Fibroblast of skin of left biceps (primary cell): ENCODE data around the gene TGM2.

ENCODE experiments used
- DNase-seq, 2 experiments: peaks; one replicate each; pipeline ENCODE4 v3.0.0-alpha.2; 2013; ENCODE audit warnings: low read depth in 2 of 2

The TGM2 gene

DNA sequence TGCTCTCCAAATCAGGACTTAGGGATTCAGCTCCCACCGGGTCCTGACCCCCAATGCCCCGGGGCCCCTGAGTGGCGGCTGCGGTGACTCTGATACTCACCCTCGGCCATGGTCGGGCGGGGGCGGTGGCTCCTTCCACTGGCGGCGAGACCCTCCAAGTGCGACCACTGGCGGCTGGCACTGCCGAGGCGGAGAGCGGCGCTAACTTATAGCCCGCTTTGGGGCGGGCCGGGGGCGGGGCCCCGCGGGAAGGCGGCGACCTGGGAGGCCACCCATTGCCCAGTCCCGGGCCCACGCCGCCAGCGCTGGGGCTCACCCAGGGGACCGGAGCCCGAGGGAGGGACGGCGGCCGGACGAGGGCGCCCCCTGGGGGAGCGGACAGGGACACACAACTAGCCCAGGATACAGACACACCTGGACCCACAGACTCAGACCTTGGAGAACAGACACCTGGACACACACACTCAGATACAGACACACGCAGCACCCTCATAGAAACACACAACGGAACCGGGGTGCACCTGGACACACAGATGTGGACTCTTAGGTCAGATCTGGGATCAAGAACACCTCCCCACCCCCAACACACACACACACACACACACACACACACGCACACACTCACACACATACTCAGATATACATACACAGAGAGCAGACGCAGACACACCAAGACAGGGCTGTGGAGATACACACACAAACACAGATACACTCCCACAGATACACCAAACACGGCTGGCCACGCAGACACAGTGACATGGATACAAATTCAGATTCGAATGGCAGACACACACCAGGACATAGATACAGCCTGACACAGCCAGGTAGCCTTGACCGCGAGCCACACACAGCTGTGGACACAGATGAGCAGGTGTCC is at the start of gene TGM2:
TGM2 (minus strand) TSS at position 182 of the 877 bp plus-strand sequence; CDS start at position 110, 72 bp downstream.
- DNase-seq: no peak

GRCh38 chr20:38214256-38215193 is 49.5 kb upstream of the TGM2 start:
- DNase-seq: no peak

- DNase-seq: no peak
Observed at GRCh38 chr20:38213607-38213940, 48.5 kb upstream of the TGM2 start.

DNA sequence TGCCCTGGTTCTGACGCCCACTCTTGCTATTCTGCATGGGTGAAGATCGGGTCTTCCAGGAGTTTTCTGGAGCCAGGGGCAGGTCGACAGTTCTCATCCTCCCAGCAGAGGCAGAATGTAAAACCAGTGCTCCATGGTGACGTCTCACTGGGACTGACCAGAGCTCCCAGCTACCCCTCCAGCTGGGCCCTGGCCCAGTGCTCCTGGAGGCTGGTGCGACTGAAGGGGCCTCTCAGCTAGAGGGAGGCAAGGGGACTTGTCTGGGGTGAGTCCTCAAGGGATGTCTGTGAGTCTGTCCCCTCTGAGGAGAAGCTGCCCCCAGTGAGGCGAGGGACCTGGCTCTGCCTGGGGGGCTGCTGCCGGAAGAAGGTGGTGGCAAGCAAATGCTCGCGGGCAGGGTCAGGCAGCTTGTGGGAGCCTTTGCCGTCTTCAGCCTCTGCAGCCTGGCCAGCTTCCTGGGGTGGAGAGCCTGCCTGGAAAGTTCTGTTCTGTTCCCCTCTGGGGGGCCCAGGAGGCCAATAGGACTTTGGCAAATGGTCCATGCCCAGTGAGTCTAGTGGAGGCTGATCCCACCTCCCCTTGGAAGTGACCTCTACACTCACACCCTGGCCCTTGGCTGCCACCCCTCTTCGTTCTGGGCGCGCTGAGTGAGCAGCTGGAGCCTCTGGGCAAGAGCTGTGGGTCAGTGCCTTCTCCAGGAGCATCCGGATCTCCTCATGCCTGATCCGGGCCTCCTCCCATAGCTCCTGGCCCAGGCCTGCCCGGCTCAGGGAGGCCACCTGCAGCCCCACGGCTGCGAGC is 47.9 kb upstream of the TGM2 start:
- no peak for DNase-seq

- no peak for DNase-seq
Observed at GRCh38 chr20:38211200-38212097, 46.4 kb upstream of the TGM2 start.

- DNase-seq: no peak
Observed at GRCh38 chr20:38210741-38211140, 45.7 kb upstream of the TGM2 start.

- no peak for DNase-seq
Observed at GRCh38 chr20:38209736-38210405, 44.8 kb upstream of the TGM2 start.

GRCh38 chr20:38209054-38209675 is 44.1 kb upstream of the TGM2 start:
- no peak for DNase-seq

GRCh38 chr20:38208523-38208922 is 43.5 kb upstream of the TGM2 start:
- no peak for DNase-seq

DNA sequence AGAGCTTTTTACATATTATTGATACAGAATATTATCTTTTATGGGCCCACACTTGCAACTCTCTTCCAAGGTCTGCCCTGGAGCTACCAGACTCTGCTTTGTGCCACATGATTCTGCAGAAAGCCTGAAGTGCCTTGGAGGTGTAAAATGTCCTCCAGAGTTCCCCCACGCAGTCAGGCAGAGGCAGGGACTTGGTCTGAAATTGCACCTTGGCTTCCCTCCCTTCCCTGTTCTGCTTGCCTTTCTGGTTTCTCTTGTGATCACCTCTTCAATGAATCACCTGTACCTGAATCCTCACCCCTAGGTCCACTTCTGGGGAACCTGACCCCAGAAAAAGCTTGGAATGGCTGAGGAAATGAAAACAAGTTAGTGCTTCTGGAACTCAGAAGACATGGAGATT is 43.0 kb upstream of the TGM2 start:
- no peak for DNase-seq

DNA sequence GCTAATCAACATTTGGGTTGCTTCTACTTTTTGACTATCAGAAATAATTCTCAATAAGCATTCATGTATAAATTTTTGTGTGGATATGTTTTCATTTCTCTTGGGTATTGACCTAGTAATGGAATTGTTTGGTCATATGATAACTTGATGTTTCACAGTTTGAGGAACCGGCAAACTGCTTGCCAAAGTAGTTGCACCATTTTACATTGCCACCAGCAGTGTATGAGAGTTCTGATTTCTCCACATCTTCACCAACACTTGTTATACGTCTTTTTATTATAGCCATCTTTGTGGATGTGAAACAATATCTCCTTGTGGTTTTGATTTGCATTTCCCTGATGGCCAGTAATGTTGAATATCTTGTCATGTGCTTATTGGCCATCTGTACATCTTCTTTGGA is 42.6 kb upstream of the TGM2 start:
- DNase-seq: no peak

- DNase-seq: no peak
Observed at GRCh38 chr20:38205001-38205400, 39.9 kb upstream of the TGM2 start.

GRCh38 chr20:38203981-38204357 is 38.9 kb upstream of the TGM2 start:
- DNase-seq: no peak

DNA sequence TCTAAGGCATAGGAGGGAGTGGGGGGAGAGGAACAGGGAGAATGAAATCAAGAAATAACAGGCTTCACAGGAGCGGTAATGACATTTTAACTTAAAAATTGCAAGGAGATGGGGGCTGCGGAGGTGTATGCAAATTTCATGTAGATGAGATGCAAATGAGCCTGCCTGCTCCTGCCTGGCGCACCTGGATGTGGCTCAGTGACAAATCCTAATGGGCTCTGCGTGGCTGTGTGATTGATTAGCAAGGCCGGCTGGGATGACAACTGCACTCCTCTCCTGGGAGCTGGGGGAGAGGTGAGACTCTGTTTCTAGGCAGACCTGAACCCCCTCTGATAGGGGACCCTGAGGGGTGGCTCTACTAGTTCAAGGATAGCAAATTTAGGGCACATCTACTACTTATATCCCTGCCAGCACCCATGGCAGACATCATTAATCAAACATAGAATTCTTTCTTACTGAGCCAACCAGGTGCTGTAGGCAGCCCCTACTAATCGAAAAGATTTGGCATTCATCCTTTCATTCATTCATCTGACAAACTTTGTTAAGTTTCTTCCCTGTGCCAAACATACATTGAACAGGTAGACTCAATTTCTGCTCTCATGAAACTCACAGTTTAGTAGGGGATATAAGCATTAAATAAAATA is 38.4 kb upstream of the TGM2 start:
- DNase-seq: no peak

DNA sequence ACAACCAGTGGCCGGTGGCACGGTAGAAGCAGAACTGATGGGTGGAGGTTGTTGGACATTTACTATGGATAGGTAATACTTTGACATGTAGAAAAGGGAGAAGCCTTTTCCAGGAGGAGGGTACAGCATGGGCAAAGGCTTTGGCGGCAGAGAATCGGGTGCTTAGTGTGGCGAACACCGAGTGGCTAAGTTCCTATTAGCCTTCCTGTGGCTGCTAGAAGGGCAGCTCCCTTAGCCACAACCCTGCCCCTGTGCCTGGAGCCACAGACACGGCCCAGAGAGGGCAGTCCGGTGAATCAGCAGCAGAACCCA is 37.9 kb upstream of the TGM2 start:
- DNase-seq: no peak

GRCh38 chr20:38202153-38202981 is 37.3 kb upstream of the TGM2 start:
- no peak for DNase-seq

DNA sequence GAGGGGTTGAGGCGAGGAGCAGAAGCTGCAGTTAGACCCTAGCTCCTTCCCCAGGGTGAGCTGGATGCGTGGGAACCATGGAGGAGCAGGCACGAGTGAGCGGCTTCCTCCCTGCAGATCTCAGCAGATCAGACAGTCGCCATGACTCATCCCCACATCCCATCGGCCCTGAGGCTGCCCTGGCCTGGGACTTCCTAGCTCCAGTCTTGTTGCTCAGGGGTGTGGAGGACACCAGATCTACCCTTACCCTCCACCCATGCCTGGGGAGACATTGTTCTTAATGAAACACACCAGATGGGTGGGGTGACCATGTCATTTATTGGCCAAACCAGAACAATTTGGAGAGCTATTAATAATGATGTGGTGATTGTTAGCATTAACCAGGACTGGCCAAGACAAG is 36.3 kb upstream of the TGM2 start:
- no peak for DNase-seq

DNA sequence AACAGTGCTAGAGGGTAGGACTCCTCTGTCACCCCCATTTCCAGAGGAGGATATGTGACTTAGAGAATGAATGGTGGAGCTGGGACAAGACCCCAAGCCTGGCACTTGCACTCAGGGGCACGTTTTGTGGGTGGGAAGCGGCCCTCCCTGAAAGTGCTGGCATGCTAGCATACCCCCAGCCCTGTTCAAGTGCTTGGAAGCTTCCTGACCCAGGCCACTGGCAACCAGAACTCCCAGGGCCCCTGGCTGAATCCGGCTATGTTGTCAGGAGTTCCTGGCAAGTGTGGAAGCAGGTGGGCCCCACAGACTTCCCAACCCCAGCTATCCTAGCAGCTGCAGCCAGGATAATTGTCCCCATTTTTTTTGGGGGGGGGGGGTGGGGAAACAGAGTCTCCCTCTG is 35.6 kb upstream of the TGM2 start:
- no peak for DNase-seq
